HG03095 (cell line): ENCODE results near the gene RNF14.
"Not testable (repeated sequence)": the region's sequence is repeated elsewhere in the genome, so short reads cannot be mapped to it uniquely, and the experiment has no call there.

Experiments
- ATAC-seq: cut with Tn5 transposase; IDR thresholded peaks from one replicate; pipeline ENCODE4 v1.9.1; 2021; ENCODE audit warnings: moderate library complexity; ENCODE audit not compliant: unreplicated experiment

RNF14 gene

GRCh38 chr5:141968914-141969608 is at the start of gene RNF14:
Gene RNF14 (plus strand): TSS chr5:141969105. CDS start chr5:141973589, 4,484 bp downstream.
- peak; percentile 89 for ATAC-seq

GRCh38 chr5:141919218-141920119 is 49.4 kb upstream of the RNF14 start:
- ATAC-seq, result no peak

- ATAC-seq, result no peak
Measured at GRCh38 chr5:141920771-141921170, 48.1 kb upstream of the RNF14 start.

GRCh38 chr5:141922827-141923447 is 46.0 kb upstream of the RNF14 start:
- not testable (repeated sequence) for ATAC-seq

GRCh38 chr5:141923448-141924313 is 45.2 kb upstream of the RNF14 start, which contains the start of gene DELE1:
Gene DELE1 (plus strand): TSS chr5:141923871. CDS start chr5:141923942, 71 bp downstream.
- ATAC-seq, result peak; percentile 96

- ATAC-seq, result no peak
Measured at GRCh38 chr5:141926434-141926833, 42.5 kb upstream of the RNF14 start.

GRCh38 chr5:141928051-141928450 is 40.9 kb upstream of the RNF14 start:
- ATAC-seq, result no peak

- ATAC-seq, result no peak
Measured at GRCh38 chr5:141929398-141930058, 39.4 kb upstream of the RNF14 start.

GRCh38 chr5:141931694-141932093 is 37.2 kb upstream of the RNF14 start:
- ATAC-seq, result no peak

GRCh38 chr5:141933151-141933550 is 35.8 kb upstream of the RNF14 start:
- no peak for ATAC-seq

- ATAC-seq, result no peak
Measured at GRCh38 chr5:141934099-141934844, 34.6 kb upstream of the RNF14 start.

- ATAC-seq, result no peak
Measured at GRCh38 chr5:141935538-141935937, 33.4 kb upstream of the RNF14 start.

GRCh38 chr5:141940695-141941271 is 28.1 kb upstream of the RNF14 start:
- ATAC-seq, result no peak

GRCh38 chr5:141941307-141941706 is 27.6 kb upstream of the RNF14 start:
- ATAC-seq, result no peak

GRCh38 chr5:141941779-141942178 is 27.1 kb upstream of the RNF14 start:
- no peak for ATAC-seq

GRCh38 chr5:141942185-141942857 is 26.6 kb upstream of the RNF14 start:
- ATAC-seq, result no peak

GRCh38 chr5:141944076-141944475 is 24.8 kb upstream of the RNF14 start:
- no peak for ATAC-seq

- ATAC-seq, result no peak
Measured at GRCh38 chr5:141945511-141946051, 23.3 kb upstream of the RNF14 start.
